ENCODE data around the gene SASH1. TPM values are rescaled to one million over a fixed set of nuclear protein-coding genes. Genes with fewer than 3 reads are reported as not detected.

SASH1 gene
- total and polyA plus RNA-seq, 2 of the 8 experiments (the other 6 are each of a cell fraction or from before 2014, with no cell fraction given), result 6.0 to 20.2 TPM

DNA sequence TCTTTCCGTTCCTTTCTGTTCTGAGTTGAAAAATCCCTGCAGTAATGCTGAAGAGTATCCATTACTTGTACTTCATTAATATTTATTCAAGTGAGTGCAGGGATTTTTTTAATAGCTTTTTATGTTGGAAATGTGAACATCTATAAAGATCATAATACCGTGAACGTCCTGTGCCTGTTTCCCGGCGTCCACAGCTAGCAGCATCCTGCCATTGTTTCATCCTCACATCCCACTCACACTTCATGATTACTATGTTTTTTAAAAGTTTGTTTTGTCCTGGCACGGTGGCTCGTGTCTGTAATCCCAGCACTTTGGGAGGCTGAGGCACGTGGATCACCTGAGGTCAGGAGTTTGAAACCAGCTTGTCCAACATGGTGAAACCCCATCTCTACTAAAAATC, 54.3 kb downstream of the SASH1 start:
- Histone ChIP-seq H3K4me1 (replicated peaks in 1 of 4; ENCODE audit: control insufficient read depth in 3 of 4, insufficient read depth in 4 of 4, low read length in 3 of 4) (peaks cover 0 to 3% (median 0%) of the 10 kb centered on the region in 4 experiments; a peak in 1 of 7 replicates), H3K23me2 (ENCODE audit: low read depth, low read length) (no peaks in the 10 kb centered on the region), H3K9me3 (ENCODE audit: insufficient read depth in 2 of 2, low read depth in 1 of 2, low read length in 1 of 2) (no peaks in the 10 kb centered on the region), H3K36me3 (ENCODE audit: control insufficient read depth in 2 of 4, insufficient read depth in 4 of 4, low read length in 3 of 4) (no peaks in the 10 kb centered on the region; a peak in 1 of 8 replicates), H3K4me3 (ENCODE audit: extremely low read depth in 1 of 4, insufficient read depth in 2 of 4, low read depth in 3 of 4, low read length in 4 of 4) (no peak overlapping the region), H3K23ac (ENCODE audit: insufficient read length) (no peak overlapping the region), H3K4ac (replicated peaks; ENCODE audit: insufficient read length, low read depth, low read length) (no peak overlapping the region), H2BK20ac (ENCODE audit: low read length) (no peak overlapping the region), H4K20me1 (replicated peaks in 1 of 2; ENCODE audit: control insufficient read depth in 1 of 2, insufficient read depth in 2 of 2, low read length in 2 of 2) (peaks cover 0 to 2% of the 10 kb centered on the region in 2 experiments), H2BK5ac (ENCODE audit: low read depth, low read length) (no peak overlapping the region), H3K56ac (replicated peaks; ENCODE audit: insufficient read length, low read depth, low read length) (no peak overlapping the region), H4K91ac (replicated peaks; ENCODE audit: insufficient read length, low read length) (no peak overlapping the region), H3K79me1 (ENCODE audit: low read depth, low read length) (no peaks in the 10 kb centered on the region; the same call in 1 of the 2 replicates), H3K18ac (ENCODE audit: extremely low read depth, low read length) (no peak overlapping the region), H2BK15ac (ENCODE audit: low read length) (no peak overlapping the region), H2AK5ac (ENCODE audit: low read depth, low read length) (no peak overlapping the region), H4K5ac (ENCODE audit: insufficient read length, low read depth, low read length) (no peak overlapping the region), H3K27me3 (replicated peaks in 1 of 4; ENCODE audit: control insufficient read depth in 3 of 4, extremely low read depth in 1 of 4, insufficient read depth in 3 of 4, low read length in 3 of 4) (no peaks in the 10 kb centered on the region), H2AFZ (ENCODE audit: low read length) (no peak overlapping the region), H3K9ac (replicated peaks in 1 of 4; ENCODE audit: extremely low read depth in 1 of 4, low read depth in 3 of 4, low read length in 3 of 4) (no peak overlapping the region), H3K79me2 (ENCODE audit: control insufficient read depth in 1 of 2, insufficient read depth in 2 of 2, low read length in 2 of 2) (0 out of 4 replicates have a peak, but pooled peaks cover 0 to 2% of the 10 kb centered on the region in 2 experiments), H2BK120ac (replicated peaks; ENCODE audit: low read depth, low read length) (no peak overlapping the region), H2BK12ac (ENCODE audit: low read depth, low read length) (no peak overlapping the region), H3K27ac (ENCODE audit: low read depth, low read length) (no peak overlapping the region), H3K4me2 (ENCODE audit: insufficient read depth in 1 of 2, low read depth in 2 of 2, low read length in 2 of 2) (no peak overlapping the region), H4K8ac (ENCODE audit: extremely low read depth, insufficient read depth, low read length) (no peak overlapping the region), H3K14ac (ENCODE audit: insufficient read length) (no peak overlapping the region)
- CTCF ChIA-PET (ENCODE audit: partially characterized antibody), result no interaction called here
- FAIRE-seq (no peak), DNase-seq (ENCODE audit: low read depth in 1 of 2, low spot score in 2 of 2) (no peak)
- POLR2A ChIA-PET (ENCODE audit: partially characterized antibody), result no interaction called here
- 94% methylated on average over 8 of the region's 8 CpGs; no CpG with 5 or more reads in 1 of the 2 experiments for WGBS, 2 experiments (ENCODE audit: extremely low coverage in 1 of 2, insufficient coverage in 1 of 2, insufficient read length in 1 of 2, insufficient replicate concordance in 2 of 2, low coverage in 1 of 2, low lambda C conversion rate in 2 of 2, missing lambda C conversion rate in 1 of 2)
- TF ChIP-seq CHD1 (IDR thresholded peaks at IDR 0.05; ENCODE audit: low read depth, low read length) (no peak), CTBP2 (IDR thresholded peaks at IDR 0.05; ENCODE audit: borderline replicate concordance, insufficient read depth, insufficient read length, low read length) (no peak), CREB1 (IDR thresholded peaks at IDR 0.05) (no peak), KDM5A (IDR thresholded peaks at IDR 0.05; ENCODE audit: low read length) (no peak), TAF7 (optimal IDR thresholded peaks at IDR 0.05; ENCODE audit: borderline replicate concordance, low read depth, low read length) (no peak), BACH1 (IDR thresholded peaks at IDR 0.05; ENCODE audit: low read length) (no peak), TBP (IDR thresholded peaks at IDR 0.05; ENCODE audit: low read depth, low read length) (no peak), GABPA (IDR thresholded peaks at IDR 0.05; ENCODE audit: borderline replicate concordance, insufficient read depth, low read length) (no peak), GTF2F1 (IDR thresholded peaks at IDR 0.05; ENCODE audit: borderline replicate concordance, low read depth, low read length) (no peak), RXRA (IDR thresholded peaks at IDR 0.05; ENCODE audit: insufficient read depth, low read depth, low read length) (no peak), SUZ12 (IDR thresholded peaks at IDR 0.05; ENCODE audit: low read length) (no peak), BRCA1 (IDR thresholded peaks at IDR 0.05; ENCODE audit: low read depth, low read length) (no peak)
- TF ChIP-seq, protein P1, sequence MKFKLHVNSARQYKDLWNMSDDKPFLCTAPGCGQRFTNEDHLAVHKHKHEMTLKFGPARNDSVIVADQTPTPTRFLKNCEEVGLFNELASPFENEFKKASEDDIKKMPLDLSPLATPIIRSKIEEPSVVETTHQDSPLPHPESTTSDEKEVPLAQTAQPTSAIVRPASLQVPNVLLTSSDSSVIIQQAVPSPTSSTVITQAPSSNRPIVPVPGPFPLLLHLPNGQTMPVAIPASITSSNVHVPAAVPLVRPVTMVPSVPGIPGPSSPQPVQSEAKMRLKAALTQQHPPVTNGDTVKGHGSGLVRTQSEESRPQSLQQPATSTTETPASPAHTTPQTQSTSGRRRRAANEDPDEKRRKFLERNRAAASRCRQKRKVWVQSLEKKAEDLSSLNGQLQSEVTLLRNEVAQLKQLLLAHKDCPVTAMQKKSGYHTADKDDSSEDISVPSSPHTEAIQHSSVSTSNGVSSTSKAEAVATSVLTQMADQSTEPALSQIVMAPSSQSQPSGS (IDR thresholded peaks at IDR 0.05; ENCODE audit: low read length), result no peak

Data from H1 (cell line).